ENCODE data around the gene MED8.

DNA sequence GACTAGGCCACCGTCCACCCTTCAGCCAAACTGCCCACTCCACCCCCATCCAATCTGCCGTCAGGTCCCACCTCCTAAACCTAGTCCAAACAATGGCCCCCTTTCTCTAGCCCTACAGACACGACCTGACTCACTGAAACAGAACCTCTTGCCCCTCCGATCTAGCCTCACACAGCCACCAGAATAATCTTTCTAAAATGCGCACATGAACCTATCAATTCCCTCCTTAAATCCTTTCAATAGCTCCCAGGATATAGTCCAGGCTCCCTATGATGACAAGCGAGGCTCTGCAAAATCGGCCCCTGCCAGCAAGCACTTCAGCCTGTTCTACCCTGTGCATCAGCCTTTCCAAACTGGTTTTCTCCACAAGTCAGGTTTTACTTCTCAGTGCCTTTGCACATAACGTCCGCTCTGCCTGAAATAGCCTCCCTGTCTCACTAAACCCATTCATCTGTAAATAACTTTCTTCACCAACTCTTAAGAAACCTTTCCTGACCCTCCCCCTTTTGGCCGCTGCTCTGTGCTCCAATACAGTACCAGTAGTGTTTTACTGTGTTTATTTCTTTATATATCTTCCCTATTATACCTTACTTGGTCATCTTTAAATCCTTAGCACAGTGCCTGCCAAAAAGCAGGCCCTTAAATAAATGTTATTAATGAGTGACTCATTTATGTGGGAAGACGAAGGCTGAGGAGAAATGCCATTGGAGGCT lies 39.9 kb downstream of the MED8 start:
- TF ChIP-seq, protein P1, sequence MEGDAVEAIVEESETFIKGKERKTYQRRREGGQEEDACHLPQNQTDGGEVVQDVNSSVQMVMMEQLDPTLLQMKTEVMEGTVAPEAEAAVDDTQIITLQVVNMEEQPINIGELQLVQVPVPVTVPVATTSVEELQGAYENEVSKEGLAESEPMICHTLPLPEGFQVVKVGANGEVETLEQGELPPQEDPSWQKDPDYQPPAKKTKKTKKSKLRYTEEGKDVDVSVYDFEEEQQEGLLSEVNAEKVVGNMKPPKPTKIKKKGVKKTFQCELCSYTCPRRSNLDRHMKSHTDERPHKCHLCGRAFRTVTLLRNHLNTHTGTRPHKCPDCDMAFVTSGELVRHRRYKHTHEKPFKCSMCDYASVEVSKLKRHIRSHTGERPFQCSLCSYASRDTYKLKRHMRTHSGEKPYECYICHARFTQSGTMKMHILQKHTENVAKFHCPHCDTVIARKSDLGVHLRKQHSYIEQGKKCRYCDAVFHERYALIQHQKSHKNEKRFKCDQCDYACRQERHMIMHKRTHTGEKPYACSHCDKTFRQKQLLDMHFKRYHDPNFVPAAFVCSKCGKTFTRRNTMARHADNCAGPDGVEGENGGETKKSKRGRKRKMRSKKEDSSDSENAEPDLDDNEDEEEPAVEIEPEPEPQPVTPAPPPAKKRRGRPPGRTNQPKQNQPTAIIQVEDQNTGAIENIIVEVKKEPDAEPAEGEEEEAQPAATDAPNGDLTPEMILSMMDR (IDR thresholded peaks at IDR 0.05): no peak
- TF ChIP-seq ZFX (IDR thresholded peaks at IDR 0.05; ENCODE audit: borderline replicate concordance): no peak

Measured in 22Rv1 (cell line).